GM18508 (cell line): ENCODE data around the gene ATP5PO.

Experiments used
- ATAC-seq: cut with Tn5 transposase; IDR thresholded peaks from one replicate; pipeline ENCODE4 v1.9.1; 2021; ENCODE audit warnings: moderate number of reproducible peaks; ENCODE audit not compliant: insufficient read depth, unreplicated experiment

ATP5PO gene, protein sequence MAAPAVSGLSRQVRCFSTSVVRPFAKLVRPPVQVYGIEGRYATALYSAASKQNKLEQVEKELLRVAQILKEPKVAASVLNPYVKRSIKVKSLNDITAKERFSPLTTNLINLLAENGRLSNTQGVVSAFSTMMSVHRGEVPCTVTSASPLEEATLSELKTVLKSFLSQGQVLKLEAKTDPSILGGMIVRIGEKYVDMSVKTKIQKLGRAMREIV

DNA sequence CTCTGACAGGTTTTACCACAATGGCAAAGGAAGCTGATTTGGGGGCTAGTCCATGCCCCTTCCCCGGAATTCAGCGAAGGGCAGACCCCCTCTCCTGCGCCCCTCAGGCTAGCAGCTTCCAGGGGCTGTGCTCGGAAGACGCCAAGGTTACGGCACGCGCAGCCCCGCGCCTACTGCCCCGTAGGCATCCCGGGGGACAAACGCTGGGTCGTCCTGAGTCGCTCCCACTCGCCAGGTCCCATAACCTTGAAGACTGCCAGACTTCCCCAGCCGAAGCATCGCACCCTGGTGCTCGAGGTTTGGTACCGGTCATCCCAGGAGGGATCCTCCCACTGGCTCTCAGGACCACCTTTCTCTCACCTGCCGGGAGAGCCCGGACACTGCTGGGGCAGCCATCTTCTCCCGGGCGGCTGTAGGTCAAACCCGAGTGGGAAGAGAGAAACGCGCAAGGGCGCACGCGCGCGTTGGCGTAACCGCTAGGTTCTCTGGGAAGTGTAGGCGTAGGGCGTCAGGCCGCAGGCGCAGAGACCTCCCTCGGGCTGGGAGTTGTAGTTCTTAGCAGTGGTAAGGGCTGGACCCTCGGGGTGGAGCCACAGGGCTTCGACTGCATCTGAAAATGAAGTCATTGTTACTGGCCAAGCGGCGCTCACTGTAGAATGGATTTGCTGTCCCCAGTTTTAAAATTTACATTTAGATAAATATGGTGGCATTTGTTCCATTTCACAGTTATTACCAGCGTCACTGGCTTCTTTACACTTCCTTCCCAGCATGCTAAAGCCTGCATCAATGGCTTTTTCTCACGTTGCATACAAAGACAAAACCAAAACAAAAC, at the start of gene ATP5PO:
TSS of gene ATP5PO (minus strand) at position 437 of the 832 bp plus-strand sequence. CDS start at position 396, 41 bp downstream.
- peak; percentile 92 for ATAC-seq

DNA sequence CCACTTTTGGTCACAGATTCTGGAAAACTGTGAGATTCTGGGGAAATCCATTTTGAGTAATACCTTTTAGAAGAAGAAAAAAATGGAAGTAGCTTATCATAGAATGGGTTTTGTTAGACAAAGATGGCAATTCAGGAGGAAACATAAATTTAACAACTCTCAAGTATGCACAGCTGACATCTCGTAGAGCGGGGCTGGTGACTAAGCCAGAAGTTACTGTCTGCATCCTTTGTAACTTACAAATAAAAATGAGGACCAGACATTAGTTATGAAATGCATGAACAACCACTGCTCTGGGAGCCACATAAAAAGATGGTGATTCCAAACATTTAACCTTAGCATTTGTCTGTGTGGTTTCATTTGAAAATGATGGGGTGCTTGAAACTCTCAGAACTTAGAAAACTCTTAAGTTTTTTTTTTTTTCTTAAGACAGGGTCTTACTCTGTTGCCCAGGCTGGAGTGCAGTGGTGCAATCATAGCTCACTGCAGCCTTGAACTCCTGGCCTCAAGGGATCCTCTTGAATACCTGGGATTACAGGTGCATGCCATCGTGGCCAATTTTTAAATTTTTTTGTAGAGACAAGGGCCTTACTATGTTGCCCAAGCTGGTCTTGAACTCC, 49.2 kb upstream of the ATP5PO start:
- ATAC-seq, result no peak

DNA sequence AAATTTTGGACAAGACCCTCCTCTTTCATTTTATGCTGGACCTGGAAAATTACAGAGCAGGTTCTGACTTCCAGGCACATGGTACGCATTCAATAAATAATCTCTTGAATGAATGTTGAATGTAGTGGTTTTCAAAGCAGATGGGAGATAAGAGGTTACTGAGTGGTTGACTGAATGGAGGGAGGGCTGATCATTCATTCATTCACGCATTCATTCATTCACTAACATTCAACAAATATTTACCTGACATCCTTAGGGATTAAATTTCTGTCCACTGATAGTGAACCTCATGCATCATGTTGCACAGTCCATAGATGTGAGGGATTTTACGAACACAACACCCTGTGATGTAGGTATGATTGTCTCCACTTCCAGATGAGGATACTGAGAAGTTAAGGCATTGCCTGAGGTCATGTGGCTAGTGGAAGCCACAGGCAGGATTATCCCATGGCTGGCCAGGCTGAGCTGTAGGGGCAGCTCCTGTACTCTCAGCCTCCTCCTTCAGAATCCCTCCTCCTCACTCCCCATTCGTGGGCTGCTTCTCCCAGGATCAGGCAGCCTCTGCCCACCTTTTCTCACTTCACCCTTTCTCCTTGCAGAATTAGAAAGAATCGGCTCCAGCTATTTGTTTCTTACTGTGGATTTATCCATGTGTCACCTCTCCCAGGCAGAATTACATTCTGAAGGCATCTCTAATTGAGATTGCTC, 48.4 kb upstream of the ATP5PO start:
- no peak for ATAC-seq

DNA sequence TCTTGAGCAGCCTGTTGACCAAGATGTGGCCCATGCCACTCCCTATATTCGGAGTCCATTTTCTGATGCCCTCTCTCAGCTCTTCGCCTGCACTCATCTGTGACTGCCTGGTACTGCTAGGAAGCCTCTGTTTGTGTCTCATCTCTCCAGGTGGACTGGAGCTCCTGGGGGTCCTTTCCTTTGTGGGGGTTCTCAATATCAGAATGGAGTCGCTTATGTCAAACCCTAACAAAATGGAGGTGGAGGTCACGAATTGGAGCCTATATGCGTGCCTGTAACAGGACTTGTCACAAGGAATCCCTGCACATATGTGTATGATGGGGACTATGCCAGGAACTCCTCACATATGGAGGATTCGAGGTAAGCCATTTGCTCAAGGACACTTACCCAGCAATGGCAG, 46.7 kb upstream of the ATP5PO start:
- ATAC-seq, result no peak

DNA sequence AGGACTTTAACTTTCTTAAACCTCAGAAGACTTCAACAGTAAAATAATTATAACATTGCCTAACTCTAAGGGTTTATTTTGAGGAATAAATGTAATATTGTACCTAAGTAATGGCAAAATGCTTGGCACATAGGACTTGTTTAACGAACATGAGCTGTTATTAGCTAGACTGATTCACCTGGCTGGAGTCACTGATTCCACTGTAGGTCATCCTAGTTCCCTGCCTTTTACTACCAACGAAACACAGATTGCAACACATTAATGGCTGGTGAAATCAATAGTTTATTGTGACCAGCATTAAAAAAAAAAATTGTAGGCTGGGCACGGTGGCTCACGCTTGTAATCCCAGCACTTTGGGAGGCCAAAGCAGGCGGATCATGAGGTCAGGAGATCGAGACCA, 45.5 kb upstream of the ATP5PO start:
- no peak for ATAC-seq

DNA sequence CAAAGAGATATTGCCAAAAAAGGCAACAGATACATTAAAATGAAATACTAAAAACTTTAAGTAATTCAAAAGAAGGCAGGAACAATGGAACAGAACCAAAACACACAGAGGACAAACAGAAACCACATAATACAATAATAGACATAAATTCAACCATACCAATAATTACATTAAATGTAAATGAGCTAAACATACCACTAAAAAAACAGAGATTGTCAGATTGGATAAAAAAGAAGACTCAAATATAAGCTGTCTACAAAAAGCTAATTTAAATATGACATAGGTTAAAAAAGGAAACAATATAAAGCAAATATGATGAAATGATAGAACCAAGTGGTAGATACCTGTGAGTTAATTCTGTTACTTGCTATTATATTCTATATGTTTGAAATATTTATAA, 44.1 kb upstream of the ATP5PO start:
- ATAC-seq, result no peak

DNA sequence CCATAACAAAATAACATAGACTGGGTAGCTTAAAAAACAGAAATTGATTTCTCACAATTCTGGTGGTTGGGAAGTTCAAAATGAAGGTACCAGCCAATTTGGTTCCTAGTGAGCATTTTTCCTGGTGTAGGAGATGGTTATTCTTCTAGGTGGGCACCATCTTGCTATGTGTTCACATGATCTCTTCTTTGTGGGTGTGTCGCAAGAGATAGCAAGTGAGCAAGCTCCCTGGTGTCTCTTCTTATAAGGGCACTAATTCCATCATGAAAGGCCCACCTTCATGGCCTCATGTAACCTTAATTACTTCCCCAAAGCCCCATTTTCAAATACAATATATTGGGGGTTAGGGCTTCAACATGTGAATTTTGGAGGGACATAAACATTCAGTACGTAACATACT, 38.8 kb upstream of the ATP5PO start:
- ATAC-seq, result no peak

DNA sequence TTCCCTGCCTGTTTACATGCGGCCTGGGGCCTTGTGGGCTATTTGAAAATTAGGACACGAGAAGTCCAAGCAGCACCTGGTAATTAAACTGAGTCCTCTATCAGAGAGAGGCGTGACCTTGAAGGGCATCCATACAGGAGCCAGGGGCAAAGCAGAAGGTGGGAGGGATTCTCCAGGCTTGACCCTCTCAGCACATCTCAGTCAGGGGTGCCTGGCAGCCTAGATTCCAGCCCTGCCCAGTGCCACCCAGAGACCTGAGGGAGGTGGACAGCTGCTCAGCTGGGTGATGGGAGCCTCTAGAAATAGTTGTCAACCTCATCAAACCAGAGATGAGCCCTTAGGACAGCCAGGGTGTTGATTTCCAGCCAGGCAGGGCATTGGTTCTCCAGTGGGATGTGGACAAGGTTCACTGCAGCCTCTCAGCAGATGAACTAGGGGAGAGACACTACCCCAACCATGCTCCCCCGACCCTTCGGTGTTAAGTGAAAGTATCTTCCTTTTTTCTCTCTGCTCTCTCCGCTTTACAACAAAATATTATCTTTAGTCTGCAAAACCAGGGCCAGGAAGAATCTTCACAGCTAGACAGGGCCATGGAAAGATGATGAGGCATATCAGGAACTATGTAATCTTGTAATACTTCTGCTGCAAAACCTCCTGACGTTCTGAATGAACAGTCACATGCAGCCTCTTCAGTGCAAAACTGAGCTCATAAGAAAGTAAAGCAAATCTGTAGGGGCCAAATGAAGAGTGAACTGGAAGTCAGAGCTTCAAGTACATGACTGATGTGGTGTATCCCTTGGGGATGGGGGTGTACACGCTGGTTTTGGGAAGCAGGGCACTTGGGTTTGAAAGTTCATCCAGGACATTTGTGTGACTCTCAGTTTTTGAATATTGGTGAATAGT, 35.9 kb upstream of the ATP5PO start:
- no peak for ATAC-seq

DNA sequence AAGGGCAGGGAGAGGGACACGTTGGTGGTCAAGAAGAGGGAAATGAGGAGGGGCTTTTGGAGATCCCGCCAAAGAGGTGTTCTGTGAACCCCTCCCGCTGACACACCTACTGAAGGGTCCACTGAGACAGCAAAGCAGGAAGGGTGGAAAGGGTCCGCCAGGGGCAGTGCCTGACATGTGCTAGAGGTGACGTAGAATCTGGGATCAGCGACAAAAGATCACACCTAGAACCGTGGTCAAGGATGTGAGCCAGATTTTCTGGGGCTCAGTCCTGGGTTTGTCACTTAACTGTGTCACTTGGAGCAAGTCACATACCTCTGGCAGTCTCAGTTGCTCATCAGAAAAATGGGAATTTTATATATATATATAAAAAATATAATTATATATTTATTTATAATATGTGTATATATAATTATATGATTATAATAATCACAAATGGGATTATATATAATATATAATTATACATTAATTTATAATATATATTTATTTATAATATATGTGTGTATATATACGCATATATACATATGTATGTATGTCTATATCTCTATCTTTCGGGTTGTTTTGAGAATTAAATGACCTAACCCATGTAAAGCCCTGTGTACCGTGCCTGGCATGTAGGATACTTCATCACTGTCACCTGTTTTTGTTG, 35.0 kb upstream of the ATP5PO start:
- no peak for ATAC-seq

DNA sequence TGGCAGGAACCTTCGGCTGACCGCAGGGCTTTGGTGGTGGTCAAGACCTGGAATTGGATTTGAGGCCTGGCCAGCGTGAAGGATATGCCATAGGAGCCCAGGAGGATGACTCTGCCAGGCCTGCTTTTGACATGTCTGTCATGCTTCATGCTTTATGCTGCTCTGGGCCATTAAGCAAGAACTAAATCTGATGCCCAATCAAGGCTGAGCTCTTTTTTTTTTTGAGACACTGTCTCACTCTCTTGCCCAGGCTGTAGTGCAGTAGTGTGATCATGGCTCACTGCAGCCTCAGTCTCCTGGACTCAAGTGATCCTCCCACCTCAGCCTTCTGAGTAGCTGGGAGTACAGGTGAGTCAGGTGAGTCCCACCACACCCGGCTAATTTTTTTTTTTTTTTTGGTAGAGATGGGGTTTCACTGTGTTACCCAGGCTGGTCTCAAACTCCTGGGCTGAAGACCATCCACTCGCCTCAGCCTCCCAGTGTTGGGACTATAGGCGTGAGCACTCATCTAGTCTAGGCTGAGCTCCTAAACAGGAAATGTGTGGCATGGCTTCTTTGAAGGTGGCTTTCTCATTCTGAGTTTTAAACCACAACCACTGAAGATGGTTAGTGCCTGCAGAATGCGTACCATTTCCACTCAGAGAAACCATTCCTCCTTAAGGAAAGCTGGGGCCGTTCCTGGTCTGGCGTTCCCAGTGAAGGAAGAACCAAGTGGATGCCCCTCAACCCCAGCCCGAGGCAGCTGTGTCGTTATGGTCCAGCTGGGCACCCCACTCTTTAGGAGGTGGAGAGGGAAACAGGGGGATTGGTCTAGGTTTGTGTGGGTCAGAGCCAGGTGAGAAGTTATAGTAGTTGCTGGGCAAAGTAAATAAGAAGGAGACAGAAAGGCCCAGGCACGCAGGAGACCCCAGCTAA, 34.2 kb upstream of the ATP5PO start:
- ATAC-seq, result peak; percentile 43

DNA sequence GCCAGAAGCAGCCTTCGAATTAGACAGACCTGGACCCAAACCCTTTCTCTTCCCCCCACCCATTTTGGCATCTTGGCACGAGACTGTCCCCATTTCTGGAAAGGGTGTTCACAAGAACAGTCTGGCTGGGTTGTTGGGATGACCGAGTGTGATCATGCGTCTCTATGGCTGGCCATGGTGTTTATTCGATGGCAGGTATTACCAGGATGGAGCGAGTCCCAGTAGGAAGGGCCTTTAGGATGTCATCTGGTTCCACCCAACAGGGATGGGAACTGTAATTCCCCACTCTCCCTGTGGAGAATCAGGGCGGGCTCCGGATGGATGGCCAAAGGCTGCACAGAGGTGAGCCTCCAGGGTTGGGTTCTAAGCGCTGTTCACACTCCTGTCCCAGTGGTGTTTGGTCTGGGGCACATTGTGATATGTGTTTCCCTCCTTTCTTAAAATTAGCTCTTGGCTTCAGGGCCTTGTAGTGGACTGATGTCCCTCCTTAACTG, 33.4 kb upstream of the ATP5PO start:
- ATAC-seq, result no peak

DNA sequence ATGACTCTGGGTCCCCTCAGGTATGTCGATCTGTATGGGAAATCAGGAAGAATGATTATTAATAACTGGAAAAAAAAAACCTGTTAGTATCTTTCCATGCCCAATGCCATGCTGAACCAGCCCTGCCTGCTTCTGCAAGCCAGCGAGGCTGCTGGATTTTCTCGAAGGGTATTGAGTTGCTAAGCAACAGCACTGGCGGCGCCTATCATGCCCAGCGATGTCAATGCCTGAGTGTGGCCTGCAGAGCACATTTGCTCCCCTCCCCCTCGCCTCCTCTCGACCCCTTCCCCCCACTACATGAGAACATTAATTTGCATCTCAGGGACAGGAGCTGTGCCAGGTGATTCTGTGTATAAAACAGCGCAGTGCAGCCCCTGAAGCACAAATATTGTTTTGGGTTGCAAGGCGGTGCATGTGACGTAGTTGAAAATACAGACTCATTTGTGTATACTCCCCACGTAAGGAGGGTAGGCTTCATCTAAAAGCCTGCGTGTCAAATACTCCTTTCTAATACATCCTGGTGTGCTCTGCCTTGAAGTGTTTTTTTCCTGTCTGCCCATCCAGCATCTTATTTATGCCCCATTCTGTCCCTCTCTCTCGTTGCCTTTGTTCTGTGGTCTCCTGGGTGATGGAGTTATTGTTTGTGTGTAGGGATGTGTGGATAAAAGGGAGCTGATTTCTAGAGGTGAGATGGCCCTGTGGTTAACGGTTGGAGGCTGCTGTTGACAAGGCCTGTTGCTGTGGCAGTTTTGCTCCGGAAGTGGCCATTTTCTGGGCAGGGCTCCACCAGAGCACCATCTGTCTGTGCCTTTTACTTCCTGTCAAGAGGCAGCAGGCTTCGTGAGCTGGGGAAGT, 32.7 kb upstream of the ATP5PO start:
- no peak for ATAC-seq

DNA sequence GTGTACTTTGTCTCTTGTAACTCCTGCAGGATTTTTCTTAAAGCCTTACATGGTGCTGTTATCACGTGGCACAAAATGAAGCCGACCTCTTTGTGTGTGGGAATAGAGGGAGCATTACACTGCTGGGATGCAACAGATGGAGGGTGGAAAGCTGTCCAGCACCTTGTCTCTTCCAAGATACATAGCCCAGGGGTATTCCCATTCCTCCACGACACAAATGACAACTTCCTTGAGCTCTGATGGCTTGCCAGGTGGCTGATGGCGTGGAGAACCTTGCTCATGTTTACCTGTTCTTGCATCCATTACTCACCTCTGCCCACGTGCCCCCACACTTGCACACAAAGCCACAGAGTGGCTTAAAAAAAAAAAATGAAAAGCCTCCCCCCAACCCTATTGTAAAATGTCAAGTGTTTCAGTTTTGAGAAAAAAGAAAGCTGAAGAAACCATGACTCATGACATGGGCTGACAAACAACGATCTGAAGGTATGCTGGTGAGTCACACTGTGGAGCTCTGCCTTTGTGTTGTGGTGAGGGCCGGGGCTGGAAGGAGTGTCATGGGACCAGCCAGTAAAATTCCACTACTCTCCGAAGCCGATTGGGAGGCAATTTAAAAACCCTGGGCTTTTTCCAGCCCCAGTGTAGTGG, 32.0 kb upstream of the ATP5PO start:
- ATAC-seq, result no peak

DNA sequence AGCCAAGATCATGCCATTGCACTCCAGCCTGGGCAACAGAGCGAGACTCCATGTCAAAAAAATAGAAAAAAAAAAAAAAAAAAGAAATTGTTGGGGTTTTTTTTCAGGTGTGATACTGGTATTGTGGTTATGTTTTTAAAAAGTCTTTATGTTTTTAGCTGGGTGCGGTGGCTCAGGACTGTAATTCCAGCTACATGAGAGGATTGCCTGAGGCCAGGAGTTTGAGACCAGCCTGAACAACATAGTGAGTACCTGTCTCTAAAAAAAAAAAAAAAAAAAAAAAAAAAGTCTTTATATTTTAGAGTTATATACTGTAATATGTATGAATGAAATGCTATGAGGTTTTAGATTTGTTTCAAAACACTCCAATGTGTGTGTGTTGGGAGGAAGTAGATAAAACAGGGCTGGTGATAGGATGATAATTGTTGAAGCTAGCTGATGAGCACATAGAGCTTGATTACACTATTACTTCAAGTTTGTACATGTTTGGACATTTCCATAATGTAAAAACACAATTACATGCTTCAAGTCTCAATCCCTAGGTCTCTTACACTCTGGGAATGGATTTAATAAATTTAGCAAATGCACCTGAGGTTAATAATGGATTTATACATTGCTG, 30.2 kb upstream of the ATP5PO start:
- ATAC-seq, result no peak

DNA sequence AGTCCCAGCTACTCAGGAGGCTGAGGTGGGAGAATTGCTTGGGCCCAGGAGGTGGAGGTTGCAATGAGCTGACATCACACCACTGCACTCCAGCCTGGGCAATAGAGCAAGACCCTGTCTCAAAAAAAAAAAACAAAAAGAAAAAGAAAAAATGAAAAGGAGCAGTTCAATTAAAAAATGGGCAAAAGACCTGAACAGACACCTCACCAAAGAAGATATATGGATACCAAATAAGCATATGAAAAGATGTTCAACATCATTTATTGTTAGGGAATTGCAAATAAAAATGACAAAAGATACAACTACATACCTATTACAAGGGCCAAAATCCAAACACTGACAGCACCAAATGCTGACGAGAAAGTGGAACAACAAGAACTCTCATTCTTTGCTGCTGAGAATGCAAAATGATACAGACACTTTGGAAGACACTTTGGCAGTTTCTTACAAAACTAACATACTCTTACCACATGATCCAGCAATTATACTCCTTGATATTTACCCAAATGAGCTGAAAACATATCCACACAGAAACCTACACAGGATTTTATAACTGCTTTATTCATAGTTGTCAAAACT, 28.7 kb upstream of the ATP5PO start:
- ATAC-seq, result no peak

DNA sequence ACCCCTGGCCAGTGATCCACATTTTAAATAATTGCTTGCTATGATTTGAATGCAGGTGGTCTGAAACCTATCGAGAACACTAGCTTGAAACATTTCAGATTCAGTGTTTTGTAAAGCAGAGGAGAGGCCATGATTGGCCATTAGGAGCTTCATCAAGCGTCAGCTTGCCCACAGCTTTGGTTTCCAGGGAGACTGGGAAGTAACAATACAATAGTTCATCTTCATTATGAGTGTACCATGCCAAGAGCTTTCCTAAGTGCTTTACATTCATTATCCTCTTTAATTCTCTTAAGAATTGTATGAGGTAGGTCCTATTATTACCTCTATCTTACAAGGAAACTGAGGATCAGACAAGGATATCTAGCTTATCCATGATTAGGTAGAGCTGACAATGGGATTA, 27.7 kb upstream of the ATP5PO start:
- no peak for ATAC-seq
